Activated T-cell treated with anti-CD3 and anti-CD28 coated beads, Interleukin-2, amount 50 U/mL, for 24 hours (primary cell): ENCODE measurements around the gene CCDC102B.

Source experiments
- DNase-seq: peaks from one replicate; pipeline ENCODE4 v3.0.0-alpha.2; 2020
- H3K27ac Mint-ChIP-seq: 2 replicates; pipeline ENCODE4 v1.8.0; 2020; ENCODE audit warnings: mild to moderate bottlenecking, mixed read lengths
- H3K27me3 Mint-ChIP-seq: 2 replicates; pipeline ENCODE4 v1.8.0; 2020; ENCODE audit warnings: mixed read lengths
- H3K36me3 Mint-ChIP-seq: 2 replicates; pipeline ENCODE4 v1.8.0; 2020; ENCODE audit warnings: low read depth, mixed read lengths
- H3K4me1 Mint-ChIP-seq: 2 replicates; pipeline ENCODE4 v1.8.0; 2020; ENCODE audit warnings: low read depth, mixed read lengths
- H3K4me3 Mint-ChIP-seq: 2 replicates; pipeline ENCODE4 v1.8.0; 2020; ENCODE audit warnings: mild to moderate bottlenecking, moderate library complexity, mixed read lengths
- H3K9me3 Mint-ChIP-seq: 2 replicates; pipeline ENCODE4 v1.8.0; 2020; ENCODE audit warnings: mixed read lengths

Gene CCDC102B

GRCh38 chr18:69082499-69082898 is 284.6 kb downstream of the CCDC102B start:
- H3K36me3 Mint-ChIP-seq: no peaks in the 10 kb centered on the region
- no peak overlapping the region for H3K4me3 Mint-ChIP-seq
- no peaks in the 10 kb centered on the region for H3K9me3 Mint-ChIP-seq
- no peaks in the 10 kb centered on the region for H3K27me3 Mint-ChIP-seq
- no peak for DNase-seq
- no peaks in the 10 kb centered on the region for H3K4me1 Mint-ChIP-seq
- no peak overlapping the region for H3K27ac Mint-ChIP-seq

DNA sequence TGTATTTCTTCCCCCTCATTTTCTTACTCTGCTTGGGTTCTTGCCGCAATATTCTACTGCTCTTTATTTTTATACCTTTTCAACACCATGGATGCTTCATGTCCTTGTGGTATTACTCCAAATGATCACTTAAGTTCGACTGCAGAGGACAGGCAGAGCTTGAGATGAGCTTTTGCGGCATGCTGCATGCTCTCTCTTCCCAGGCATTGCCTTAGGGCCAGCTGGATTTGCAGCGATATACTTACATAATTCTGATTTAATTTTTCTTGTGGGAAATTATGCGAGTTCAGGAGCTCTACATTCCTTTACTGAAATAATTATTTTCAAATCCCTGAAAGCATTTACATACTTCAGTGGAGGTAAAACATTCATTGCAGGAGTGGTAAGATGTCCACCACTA is 288.1 kb downstream of the CCDC102B start:
- H3K4me1 Mint-ChIP-seq: no peaks in the 10 kb centered on the region
- no peaks in the 10 kb centered on the region for H3K9me3 Mint-ChIP-seq

DNA sequence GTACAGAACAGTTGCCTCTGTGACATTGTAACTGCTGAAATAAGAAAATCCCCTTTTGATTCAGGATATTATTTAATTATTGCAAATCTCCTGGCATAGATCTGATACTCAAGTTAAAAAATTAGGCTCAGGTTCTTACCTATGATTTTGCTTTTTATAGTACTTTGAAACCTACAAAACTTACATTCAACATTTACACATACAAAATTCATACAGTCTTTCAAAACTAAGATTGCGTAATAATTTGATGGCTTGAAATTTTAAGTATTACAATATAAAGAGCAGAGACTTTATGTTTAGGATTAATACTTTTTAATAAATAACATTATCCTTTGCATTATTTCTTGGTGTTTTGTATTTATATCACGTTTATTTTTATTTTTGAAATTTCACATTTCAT is 291.1 kb downstream of the CCDC102B start:
- H3K27ac Mint-ChIP-seq: no peak overlapping the region
- no peak overlapping the region for H3K4me3 Mint-ChIP-seq
- no peaks in the 10 kb centered on the region for H3K4me1 Mint-ChIP-seq
- H3K9me3 Mint-ChIP-seq: no peaks in the 10 kb centered on the region
- no peaks in the 10 kb centered on the region for H3K27me3 Mint-ChIP-seq
- H3K36me3 Mint-ChIP-seq: no peaks in the 10 kb centered on the region
- DNase-seq: no peak

More for the DNA sequence above, 288.1 kb downstream of the CCDC102B start:
- no peak for DNase-seq
- Mint-ChIP-seq H3K36me3 (no peaks in the 10 kb centered on the region), H3K27me3 (no peaks in the 10 kb centered on the region), H3K4me3 (no peak overlapping the region), H3K27ac (no peak overlapping the region)

- H3K36me3 Mint-ChIP-seq: no peaks in the 10 kb centered on the region
- DNase-seq: no peak
- no peaks in the 10 kb centered on the region for H3K4me1 Mint-ChIP-seq
- H3K27me3 Mint-ChIP-seq: no peaks in the 10 kb centered on the region
- no peak overlapping the region for H3K4me3 Mint-ChIP-seq
- no peaks in the 10 kb centered on the region for H3K9me3 Mint-ChIP-seq
- H3K27ac Mint-ChIP-seq: no peak overlapping the region
Measured at GRCh38 chr18:69097349-69097748, 299.5 kb downstream of the CCDC102B start.

DNA sequence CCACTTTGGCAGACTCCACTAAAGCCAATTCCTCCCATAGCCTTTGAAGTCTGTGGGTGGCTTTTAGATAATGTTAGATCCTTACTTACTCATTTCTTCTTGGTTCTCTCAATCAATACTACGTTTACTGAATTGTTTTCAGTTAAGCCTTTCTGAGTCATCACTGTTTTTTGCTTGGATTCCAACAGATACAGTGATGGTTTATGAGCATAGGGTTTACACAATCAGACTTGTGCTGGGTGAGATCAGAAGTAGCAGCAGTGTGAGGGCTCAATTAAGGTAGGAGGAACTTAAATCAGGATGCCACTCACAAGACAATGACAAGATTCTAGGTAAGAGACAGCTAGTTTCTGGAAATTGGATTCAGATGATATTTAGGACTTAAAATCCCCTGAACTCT is 305.1 kb downstream of the CCDC102B start:
- H3K4me3 Mint-ChIP-seq: no peak overlapping the region
- no peaks in the 10 kb centered on the region for H3K36me3 Mint-ChIP-seq
- no peaks in the 10 kb centered on the region for H3K27me3 Mint-ChIP-seq
- H3K4me1 Mint-ChIP-seq: no peaks in the 10 kb centered on the region
- H3K9me3 Mint-ChIP-seq: no peaks in the 10 kb centered on the region
- no peak overlapping the region for H3K27ac Mint-ChIP-seq
- no peak for DNase-seq
